NK-92 (cell line): ENCODE measurements around the gene WDR45B.

Experiments
- DNase-seq: peaks from one replicate; lab custom pipeline; 2025; ENCODE audit not compliant: unreplicated experiment; lab: John Stamatoyannopoulos, UW

WDR45B gene

DNA sequence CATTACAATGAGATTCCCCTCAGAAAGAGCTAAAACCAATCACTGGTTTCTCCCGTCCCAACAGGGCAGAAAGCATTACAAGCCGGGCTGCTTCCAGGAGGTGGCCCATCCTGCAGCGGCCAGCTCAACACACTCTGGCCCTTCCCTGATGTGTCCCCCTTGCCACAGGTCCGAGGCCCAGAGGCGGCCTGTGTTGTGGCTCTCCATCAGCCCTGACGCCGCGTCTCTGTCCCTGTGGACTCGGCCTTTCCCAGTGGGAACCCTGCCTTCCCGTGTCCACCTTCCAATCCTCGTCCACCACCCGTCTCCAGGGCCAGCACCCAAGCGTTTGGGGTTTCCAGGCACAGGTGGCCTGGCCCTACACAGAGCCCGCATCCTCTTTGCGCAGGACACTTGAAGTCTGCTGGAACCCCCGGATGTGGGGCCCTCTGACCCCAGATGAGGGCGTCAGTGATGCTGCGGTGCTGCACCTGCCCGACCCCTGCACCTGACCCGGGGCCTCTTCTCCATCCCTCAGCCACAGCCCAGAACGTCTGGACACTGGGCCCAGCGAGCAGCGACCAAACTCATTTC lies 29.2 kb upstream of the WDR45B start:
- no peak for DNase-seq

DNA sequence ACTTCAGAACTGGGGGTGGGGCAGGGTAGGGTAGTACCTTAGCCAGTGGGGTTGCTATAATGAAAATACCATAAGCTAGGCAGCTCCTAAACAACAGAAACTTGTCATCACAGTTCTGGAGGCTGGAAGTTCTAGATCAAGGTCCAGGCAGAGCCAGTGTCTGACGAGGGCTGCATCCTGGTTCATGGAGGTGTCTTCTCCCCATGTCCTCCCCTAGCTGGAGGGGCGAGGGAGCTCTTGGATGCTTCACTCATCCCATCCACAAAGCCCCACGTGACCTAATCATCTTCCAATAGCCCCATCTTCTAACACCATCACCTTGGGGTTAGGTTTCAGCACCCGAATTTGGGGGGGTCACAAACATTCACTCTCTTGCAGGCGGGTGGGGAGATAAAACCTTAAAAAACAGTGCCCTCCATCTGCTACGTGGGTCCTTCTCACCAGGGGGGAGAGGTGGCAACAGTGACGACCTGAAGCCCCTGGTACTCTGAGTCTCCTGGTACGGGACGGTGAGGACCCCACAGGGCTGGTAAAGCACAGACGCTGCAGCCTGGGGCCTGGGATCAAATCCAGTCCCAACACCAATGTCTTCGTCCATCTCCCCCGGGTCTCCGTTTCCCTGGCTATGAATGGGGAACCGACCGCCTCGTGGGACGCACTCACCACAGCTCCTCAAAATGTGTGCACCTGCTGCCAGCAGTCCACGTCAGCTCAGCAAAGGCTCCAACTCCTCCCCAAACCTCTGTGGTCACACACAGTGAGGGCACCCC lies 27.4 kb upstream of the WDR45B start:
- no peak for DNase-seq

DNA sequence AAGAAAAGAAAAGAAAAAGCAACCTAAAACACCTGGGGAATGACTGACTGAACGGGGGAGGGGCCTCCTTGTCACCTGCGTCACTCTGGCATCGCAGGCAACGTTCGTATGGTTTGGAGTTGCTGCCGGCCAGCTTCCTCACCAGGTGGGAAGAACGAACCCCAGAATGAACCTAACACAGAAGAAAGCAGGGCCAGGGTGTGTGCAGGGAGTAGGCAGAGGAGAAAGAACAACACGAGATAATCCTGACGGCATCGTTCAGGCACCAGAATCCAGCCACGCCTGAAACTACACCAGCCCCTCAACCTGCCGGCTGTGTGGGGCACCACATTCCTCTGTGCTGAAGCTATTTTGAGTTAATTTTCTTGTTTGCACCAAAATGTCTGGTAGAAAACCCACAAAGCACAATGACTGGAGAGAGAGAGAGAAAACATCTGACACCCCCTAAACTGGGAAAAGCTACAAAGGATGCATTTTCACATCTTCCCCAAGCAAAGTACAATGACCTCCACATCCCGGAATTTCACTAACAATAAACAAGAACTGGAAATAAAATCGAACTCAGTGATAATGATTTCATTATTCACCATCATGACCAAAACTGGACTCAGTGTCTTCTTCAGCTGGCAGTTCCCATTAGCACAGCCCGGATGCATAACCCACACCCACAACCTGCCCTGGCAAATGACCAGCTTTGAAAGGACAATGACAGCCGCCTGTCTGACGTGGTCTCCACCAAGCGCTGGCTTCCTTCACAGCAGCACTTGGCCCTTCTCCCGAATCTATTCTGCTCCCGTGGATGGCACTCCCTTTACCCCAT lies 26.6 kb upstream of the WDR45B start:
- DNase-seq = no peak

DNA sequence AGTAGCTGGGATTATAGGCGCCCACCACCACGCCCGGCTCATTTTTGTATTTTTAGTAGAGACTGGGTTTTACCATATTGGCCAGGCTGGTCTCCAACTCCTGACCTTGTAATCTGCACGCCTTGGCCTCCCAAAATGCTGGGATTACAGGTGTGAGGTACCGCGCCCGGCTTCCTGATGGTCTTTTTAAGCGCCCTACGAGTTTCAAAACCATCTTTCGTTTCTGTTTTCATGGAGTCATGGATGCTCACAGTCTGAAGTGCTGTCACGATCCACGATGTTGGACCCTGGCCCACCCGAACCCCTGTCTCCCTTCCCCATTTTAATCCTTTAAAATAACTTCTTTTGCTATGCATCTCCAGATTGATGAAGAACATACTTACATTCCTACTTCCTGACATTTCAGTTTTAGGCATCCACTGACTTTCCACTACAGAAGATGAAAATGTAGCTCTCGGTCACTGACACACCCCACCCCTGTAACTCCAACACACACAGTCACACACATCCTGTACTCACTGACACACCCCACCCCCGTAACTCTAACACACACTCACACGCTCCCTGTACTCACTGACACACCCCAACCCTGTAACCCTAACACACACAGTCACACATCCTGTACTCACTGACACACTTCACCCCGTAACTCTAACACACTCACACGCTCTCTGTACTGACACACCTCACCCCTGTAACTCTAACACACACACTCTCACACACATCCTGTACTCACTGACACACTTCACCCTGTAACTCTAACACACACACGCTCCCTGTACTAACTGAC lies 22.6 kb upstream of the WDR45B start:
- DNase-seq = no peak

DNA sequence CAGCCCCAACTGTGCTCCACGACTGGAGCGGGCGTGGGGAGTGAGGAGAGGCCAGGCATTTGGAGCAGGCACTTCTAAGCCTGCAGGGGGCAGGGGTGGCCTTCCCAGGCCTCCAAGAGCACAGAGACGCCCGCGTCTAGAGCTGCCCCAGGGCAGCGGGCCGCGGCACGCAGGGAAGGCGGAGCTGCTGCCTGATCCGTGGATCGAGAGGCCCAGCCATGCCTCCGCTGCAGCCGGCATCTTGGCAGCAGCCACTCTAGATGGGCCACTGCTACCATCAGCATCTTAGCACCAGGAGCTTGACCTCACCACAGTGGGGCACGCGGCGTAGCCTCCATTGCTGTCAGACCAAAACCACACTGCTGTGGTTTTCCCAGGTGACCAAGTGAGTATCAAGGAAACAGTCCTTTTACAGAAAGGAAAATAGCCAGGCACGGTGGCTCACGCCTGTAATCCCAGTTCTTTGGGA lies 20.4 kb upstream of the WDR45B start:
- no peak for DNase-seq

DNA sequence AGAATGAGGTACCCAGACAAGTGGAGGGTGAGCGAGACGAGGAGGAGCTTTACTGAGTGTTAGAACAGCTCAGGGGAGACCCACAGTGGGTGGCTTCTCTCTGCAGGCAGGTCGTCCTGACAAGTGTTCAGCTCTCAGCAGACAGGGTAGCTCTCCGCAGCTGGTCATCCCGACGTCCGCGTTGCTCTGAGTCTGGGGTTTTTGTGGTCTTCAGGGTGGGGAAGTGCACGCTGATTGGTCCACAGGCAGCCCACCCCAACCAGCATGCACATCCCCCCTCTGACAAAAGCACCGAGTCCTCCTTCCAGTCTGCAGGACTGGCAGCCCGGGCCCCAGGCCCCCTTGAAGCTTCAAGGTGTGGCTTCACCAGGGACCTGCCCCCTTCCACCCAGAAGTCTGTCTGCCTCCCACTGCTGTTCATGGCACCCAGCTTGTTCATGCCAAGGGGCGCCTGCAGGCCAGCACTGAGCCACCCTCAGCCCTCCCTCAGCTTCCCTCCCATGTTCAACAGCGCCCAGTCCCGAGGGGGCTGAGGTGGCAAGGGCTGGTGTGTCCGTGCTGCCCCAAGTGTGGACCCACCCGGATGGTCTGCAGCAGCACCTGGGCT lies 19.9 kb upstream of the WDR45B start:
- no peak for DNase-seq

DNA sequence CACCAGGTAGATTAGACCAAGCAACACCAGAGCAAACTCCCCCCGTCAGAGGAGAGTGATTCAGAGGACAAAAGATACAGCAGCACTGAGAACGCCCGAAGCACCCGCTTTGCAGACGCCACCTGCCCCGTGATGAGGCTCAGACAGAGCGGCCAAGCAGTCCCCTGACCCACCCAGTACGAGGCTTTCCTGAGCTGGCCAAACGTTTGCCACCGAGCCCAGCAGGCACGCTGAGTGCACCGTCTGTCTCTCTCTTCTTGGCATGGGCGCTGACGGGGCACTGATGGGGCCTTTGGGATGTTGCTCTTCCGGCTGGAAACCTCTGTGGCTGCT lies 19.4 kb upstream of the WDR45B start:
- no peak for DNase-seq

DNA sequence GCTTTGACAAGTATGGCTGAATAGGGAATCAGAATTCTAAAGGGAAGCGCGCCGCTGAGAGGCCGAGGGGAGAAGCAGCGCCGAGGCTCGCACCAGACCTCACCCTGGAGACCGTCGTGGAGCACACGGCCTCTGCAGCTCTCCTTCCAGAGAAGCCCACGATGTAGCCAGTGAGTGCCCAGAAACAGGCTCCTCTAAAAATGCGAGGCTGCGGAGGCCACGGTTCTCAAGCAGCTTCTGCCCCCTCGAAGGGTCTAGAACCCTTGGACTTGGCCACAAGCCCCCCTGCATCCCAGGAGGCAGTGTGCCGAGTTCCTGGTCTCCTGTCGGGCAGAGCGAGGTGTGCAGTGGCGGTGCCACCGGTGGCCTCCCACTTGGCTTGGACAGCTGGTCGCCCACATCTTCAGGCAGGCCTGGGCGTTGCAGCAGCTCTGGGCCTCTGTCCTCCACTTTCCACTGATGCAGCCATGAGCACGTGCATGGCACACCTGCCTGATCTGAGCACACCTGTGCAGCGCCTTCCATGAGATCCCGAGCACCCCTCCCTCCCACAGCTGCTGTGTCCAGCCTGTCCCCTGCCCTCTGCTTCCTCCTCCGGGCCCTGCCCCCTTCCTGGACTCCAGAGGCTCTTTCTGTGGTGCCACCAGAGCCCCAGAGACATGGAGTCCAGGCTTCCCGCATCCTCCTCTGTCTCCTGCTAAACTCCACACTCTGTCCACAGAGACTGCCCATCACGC lies 18.9 kb upstream of the WDR45B start:
- DNase-seq = no peak

DNA sequence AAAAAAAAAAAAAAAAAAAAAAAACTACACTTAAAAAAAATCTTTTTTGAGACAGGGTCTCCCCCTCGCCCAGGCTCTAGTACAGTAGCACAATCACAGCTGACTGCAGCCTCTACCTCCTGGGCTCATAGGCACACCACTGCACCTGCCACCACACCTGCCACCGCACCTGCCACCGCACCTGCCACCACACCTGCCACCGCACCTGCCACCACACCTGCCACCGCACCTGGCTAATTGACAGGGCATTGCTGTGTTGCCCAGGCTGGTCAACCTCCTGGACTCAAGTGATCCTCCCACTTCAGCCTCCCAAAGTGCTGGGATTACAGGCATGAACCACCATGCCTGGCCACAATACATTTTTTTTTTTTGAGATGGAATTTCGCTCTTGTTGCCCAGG lies 17.6 kb upstream of the WDR45B start:
- no peak for DNase-seq

DNA sequence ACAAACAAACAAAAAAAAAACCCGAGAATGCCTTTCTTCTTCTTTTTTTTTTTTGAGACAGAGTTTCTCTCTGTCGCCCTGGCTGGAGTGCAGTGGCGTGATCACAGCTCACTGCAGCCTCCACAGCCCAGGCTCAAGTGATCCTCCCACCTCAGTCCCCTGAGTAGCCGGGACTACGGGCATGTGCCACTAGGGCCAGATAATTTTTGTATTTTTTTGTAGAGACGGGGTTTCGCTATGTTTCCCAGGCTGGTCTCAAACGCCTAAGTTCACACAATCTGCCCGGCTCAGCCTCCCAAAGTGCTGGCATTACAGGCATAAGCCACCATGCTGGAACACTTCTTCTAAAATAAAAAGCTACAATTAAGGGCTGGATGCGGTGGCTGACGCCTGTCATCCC lies 17.0 kb upstream of the WDR45B start:
- no peak for DNase-seq

DNA sequence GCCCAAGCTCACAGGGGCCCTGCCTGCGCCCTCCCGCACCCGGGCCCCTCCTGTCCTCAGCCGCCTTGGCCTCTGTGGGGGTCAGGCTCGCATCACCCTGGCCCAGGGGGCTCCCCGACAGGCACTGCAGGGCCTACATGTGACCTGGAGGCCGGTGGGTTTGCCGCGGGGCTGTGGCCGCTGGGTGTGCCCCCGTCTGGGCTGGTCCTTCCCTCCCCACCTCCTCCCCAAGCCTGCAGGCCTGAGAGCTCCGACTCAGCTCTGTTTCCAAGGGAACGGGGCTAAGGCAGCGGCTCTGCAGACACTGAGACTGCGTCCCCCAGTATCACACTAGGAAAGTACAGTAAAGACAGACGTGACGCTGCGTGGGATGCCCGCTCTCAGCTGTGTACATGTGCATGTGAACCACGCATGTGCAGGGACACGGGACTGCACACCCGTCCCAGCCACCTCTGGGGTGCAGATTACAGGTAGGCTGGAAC lies 16.5 kb upstream of the WDR45B start:
- no peak for DNase-seq

DNA sequence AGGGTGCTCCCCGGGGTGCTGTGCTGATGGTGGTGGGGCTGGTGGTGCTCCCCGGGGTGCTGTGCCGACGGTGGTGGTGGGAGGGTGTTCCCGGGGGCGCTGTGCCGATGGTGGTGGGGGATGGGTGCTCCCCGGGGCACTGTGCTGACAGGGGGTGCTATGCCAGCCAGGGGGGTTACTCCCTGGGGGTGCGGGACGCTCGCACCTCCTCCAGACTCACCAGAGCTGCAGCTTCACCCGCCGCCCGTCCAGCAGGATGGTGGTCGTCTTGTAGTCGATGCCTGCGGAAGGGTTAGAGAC lies 16.0 kb upstream of the WDR45B start:
- no peak for DNase-seq

DNA sequence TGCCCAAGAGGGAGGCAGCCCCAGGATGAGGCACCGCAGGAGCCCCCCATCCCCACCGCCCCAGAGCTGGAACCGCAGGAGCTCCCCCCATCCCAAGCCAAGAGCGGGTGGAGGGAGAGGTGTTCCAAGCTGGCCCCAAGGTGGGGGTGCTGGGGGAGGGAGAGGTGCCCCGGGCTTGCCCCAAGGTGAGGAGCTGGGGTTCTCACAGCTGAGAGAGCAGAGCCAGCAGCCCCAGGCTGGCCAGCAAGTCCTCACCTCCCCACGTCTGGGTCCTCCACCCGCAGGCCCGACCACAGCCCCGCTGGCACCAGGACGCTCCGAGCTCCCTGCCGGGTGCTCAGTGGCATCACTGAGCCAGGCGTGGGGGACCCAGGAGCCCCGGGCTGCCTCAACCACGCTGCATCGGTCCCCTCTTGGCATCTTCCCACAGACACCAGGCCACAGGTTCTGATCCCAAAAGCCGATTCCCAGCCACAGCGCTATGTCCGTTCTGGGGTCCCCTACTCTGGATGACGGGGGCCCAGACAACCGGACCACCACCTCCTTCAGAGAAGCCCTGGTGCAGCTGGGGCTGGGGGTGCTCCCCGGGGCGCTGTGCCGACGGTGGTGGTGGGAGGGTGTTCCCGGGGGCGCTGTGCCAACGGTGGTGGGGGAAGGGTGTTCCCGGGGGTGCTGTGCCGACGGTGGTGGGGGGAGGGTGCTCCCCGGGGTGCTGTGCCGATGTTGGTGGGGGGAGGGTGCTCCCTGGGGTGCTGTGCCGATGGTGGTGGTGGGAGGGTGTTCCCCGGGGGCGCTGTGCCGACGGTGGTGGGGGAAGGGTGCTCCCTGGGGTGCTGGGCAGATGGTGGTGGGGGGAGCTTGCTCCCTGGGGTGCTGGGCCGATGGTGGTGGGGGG lies 15.4 kb upstream of the WDR45B start:
- no peak for DNase-seq

DNA sequence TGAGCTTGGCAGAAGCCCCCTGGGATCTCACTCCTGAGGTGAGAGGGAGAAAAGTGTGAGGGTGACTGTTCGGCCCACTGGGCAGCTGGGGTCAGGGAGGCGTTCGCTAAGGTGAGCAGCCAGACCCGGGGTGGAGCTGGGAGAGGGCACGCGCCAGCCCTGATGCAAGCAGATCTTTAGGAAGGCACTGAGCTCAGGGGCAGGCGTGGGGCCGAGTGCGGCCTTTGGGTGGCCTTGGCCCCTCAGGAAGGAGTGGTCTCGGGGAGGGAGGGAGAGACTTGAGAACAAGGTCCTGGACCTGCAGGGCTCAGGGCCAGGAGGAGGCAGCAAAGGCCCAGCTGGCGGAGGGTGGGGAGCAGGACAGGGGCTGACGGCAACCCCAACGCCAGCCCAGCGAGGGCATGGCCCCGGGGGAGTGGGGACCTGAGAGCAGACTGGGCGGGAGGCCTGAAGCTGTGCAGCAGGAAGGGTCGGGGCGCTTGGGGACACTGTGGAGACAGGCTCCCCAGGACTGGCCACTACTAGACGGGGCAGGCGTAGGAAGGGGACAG lies 14.5 kb upstream of the WDR45B start:
- DNase-seq = no peak

DNA sequence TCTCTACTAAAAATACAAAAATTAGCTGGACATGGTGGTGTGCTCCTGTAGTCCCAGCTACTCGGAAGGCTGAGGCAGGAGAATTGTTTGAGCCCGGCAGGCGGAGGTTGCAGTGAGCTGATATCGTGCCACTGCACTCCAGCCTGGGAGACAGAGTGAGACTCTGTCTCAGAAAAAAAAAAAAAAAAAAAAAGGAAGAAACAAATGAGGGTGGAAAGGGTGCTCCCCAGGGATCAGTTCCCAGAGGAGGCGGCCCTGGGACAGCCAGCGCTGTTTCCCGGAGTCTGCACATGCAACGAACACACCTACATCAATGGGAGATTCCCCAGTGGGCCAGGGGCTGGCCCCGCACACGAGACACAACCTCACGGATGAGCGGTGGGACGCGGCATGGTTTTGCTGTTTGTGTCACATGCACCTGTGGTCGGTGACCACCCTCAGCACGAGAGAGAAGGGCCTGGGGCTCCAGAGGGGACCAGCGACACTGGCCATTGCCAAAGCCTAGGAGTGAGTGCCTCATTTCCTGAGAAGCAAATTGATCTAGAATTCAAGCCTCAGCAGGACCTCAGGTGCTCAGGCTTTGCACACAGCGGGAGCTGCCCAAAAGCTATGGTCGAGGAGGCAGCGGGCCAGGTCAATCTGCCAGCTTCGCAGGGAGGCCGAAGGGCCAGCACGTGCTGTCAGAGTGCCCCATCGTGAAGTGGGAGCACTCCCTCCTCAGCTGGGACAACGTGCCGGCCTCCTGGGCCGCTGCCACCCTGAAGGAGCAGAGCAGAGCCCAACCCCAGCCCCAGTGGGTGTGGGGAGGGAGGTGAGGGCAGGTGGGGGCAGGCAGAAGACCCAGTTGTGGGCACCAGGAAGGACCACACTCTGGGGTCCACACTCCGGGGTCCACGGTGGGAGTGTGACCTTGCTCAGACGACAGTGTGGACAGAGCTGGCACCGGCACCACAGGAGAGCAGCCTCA lies 13.8 kb upstream of the WDR45B start:
- no peak for DNase-seq

DNA sequence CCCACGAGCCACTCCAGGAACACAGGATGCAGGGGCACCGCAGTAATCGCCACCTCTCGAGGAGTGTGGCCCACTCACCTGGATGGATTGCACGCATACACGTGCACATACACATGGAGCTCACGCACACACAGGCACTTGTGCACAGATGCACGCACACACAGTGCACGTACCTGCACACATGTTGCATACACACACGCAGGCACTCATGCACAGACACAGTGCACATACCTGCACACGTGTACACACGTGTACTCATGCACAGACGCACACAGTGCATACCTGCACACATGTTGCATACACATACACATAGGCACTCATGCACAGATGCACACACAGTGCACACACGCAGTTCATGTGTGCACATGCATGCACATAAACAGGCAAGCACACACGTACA lies 11.6 kb upstream of the WDR45B start:
- no peak for DNase-seq

DNA sequence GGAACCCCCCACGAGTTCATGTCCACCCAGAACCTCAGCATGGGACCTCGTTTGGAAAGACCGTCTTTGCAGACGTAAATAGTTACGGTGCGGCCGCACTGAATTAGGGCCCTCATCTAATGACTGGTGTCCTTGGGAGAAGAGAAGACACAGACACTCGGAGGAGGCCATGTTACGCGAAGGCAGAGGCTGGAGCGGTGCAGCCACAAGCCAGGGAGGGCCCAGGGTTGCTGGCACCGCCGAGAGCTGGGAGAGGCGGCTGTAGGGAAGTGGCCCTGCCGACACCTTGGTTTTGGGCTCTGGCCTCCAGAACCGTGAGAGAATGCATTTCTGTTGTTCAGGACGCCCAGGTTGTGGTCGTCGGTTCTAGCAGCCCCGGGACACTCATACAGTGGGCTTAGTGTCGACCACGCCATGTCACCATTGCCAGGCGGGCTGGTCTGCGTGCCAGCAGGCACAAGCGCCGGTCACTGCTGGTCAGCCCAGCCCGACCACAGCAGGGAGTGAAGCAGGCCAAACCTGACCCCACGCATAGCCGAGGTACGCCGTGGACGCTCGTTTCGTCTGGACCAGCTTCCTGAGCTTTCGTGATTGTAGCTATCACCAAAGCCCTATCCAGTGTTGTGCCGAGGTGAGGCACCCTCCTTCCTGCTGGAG lies 10.7 kb upstream of the WDR45B start:
- DNase-seq = no peak
